Erythroblast (primary cell): ENCODE data around the gene EXOSC5.

Experiments
- DNase-seq, 2 experiments: peaks; one replicate each; lab custom pipeline; 2025; lab: John Stamatoyannopoulos, UW
- GATA1 ChIP-seq: IDR thresholded peaks from 2 replicates; pipeline ENCODE4 v1.6.1; 2011; ENCODE audit warnings: low read depth, mild to moderate bottlenecking, control low read depth, low read length, moderate library complexity
- POLR2A ChIP-seq: IDR thresholded peaks from 2 replicates; pipeline ENCODE4 v1.6.1; 2011; ENCODE audit warnings: mild to moderate bottlenecking, low read length

The EXOSC5 gene

DNA sequence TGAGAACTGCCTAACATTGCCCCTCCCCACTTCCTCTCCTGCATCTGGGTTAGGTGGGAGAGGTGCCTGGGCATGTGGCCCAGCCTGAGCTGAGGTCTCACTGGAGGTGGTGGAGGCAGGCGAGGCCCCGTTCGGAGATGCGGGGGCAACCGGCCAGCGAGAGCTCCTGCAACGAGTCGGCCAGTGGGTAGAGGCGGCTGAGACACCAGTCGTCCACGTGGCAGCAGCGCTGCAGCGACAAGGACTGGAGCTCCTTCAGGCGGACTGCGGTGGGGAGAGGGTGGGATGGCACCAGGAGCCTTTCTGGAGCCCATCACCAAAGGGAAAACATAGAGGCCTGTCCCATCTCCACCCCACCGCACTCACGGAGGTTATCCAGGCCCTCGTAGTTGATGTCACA lies 36.0 kb upstream of the EXOSC5 start:
- TF ChIP-seq POLR2A = no peak
- TF ChIP-seq GATA1 = no peak
- DNase-seq = no peak

DNA sequence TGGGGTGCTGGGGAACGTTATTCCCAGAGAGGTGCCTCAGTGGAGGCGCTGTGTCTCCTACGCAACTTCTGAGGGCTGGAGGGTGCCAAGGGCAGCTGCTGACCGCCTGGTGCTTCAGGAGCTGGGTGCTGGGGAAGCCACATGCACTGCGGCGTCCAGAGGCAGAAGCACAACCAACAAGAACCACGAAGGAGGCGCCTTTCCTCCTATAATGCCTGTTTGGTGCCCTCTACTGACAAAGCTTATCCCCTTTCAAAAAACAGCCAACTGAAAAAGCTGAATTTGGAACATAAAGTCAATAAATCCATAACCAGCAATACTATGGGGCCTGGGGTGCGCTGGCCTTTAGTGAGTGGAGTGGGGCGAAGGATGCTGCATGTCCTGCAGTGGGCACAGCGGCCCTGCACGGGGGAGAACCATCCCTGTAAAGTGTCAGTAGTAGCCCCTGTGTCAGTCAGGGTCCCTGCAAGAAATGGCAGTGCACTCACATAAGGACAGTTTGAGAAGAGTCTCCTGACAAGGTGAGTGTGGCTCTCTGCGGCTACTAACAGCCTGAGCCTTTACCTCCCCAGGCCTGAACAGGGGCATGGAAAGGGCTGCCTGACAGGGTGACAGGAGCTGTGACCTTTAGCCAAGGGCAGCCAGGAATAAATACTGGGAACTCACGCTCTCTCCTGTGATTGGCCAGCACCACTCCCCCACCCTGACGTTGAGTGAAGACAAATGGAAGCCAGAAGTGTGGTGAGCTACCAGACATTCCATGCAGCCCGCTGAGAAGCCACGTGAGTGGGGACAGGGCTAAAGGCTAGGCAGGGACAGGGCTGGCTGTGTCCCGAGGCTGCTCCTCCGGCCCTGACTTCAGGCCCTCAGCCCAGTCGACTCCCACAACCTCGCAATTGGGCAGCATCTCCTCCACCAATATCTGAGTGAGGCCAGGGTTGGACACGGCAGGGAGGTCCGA lies 34.5 kb upstream of the EXOSC5 start:
- DNase-seq = peak; percentile 30 to 35
- TF ChIP-seq POLR2A (no peak), GATA1 (no peak)

DNA sequence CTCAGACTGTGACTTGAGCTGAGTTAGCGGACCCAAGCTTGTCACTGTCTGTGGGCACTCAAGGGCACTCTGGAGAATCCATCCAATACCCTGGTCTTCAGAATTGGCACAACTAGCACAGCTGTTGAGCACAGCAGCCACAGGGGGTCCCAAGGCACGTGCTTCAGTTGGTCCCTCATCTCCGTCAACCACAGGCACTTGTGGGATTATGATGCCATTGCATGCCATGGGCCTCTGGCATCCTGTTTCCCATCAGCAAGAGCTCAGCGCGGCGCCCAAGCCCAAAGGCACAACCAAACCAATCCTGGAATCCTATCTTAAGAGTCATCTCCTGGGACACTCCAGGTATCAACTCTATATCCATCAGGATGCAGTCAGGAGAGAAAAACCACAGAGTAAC lies 33.8 kb upstream of the EXOSC5 start:
- DNase-seq = no peak
- TF ChIP-seq GATA1 = no peak
- TF ChIP-seq POLR2A = no peak

DNA sequence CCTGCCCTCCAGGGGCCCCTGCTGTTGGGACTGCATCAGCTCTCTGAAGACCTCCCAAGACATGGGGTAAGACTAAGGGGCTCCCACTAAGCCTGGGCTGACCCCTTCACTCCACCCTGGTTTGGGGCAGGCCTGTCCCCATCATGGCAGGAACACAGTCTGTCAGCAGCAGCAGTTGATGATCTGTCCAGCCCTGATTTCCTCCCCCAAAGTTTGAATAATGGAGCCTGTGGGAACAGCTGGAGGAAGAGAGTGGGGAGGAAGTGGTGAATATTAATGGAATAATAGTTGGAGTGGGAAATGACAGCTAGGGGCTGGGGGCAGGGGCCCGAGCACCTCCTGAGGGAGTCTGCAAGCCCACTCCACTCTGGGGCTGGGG lies 31.3 kb upstream of the EXOSC5 start:
- TF ChIP-seq GATA1 (no peak), POLR2A (no peak)
- DNase-seq = no peak

DNA sequence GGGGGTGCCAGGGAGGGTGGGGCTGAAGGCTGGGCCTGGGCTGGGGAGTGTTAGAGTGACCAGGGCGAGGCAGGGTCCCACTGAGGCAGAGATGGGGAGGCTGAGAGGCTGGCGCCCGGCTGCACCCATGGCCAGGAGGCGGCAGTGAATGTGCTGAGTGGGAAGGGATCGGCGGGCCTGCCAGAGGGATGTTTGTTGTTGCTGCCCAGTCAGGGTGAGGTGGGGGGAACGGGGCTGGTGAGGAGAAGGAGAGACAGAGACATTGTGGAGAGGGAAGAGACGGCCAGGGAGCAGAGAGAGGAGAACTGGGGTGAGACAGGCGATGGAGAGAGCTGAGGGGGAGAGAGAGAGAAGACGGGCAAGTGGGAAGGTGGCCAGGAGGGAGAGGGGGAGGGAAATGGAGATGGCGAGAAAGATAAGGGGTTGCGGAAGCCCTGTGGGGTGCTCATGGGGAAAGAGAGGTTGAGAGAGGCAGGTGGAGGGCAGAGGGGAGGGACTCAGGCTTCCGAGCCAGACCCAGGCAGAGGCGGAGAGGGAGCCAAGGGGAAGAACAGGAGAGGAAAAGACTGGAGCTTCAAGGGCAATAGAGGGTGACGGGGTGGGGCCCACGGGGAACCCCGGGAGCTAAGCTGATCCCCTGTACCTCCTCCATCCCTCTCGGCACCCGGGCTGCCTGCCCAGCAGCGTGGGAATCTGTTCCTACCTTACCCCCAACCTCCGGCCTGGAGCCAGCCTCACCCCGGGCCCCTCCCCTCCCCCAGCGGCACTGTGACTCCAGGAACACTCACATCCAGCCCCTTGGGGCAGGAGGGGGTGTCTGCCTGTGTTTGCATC lies 30.7 kb upstream of the EXOSC5 start:
- TF ChIP-seq POLR2A = no peak
- no peak for TF ChIP-seq GATA1
- peak; percentile 58 to 67 for DNase-seq

DNA sequence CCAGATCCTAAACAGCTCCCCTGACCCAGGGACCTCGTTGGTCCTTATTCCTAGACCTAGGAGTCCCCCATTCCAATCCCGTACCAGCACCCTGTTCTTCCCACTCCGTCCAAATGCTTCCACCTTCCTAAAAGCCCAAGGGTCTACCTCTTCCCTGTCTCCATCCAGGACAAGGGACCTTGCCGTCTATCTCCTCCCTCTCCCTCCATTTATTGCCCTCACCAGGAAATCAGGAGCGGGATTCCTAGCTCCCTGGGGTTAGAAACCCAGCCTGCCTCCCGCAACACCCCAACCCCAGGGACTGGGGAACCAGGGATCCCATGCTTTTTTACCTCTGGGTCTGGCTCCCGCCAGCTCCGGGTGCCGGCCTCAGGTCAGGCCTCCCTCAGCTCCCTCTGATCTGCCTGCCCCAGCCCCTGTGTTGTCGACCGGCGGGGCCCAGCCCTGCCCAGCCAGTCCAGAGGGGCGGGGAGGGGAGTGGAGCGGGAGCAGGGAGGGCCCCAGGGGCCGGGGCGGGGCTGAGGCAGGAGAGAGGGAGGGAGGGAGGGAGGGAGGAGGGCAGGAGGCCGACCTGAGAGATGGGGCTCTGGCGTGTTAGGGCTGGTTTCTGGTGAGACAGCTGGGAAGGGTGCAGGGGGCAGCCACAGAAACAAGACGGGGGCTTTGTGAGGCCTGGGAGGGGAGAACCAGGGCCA lies 29.9 kb upstream of the EXOSC5 start, which contains the start of gene B3GNT8:
B3GNT8 (minus strand) TSS at position 423 of the 695 bp plus-strand sequence. CDS start 596 bp downstream, outside the sequence.
- DNase-seq = peak; percentile 86 to 90

DNA sequence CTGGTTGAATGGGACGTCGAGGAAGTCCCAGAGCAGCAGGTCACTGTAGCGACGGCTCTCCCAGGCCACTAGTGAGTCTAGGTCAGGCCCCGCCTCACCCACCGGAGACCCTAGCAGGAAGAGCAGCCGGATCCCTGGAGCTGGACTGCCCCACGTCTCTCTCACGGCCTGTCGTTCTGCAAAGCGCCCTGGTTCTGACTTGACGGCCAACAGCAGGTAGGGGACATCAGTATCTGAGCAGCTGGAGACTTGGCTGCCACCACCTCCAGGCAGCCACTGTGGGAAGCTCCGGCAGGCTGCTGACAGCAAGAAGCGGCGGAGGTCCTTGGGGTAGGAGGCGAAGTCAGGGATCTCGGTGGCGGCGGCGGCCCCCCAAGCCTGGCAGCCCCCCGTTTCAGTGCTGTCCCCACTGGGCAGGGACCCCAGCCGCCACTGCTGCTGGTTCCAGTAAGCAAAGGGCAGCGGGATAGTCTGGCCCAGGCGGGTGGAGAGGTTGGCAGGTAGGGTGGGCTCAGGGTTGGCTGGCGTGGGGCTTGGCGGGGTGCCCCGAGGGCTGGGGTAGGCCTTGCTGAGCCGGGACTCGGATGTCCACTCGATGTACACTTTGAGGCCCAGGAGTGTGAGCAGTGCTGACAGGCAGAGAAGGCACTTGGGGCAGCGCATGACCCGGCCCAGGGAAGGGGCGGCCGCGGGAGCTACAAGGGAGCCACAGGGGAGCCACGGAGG lies 29.1 kb upstream of the EXOSC5 start:
- DNase-seq = no peak
- no peak for TF ChIP-seq GATA1
- TF ChIP-seq POLR2A = no peak

More for the DNA sequence above, 29.9 kb upstream of the EXOSC5 start, which contains the start of gene B3GNT8:
- TF ChIP-seq POLR2A = no peak
- no peak for TF ChIP-seq GATA1

DNA sequence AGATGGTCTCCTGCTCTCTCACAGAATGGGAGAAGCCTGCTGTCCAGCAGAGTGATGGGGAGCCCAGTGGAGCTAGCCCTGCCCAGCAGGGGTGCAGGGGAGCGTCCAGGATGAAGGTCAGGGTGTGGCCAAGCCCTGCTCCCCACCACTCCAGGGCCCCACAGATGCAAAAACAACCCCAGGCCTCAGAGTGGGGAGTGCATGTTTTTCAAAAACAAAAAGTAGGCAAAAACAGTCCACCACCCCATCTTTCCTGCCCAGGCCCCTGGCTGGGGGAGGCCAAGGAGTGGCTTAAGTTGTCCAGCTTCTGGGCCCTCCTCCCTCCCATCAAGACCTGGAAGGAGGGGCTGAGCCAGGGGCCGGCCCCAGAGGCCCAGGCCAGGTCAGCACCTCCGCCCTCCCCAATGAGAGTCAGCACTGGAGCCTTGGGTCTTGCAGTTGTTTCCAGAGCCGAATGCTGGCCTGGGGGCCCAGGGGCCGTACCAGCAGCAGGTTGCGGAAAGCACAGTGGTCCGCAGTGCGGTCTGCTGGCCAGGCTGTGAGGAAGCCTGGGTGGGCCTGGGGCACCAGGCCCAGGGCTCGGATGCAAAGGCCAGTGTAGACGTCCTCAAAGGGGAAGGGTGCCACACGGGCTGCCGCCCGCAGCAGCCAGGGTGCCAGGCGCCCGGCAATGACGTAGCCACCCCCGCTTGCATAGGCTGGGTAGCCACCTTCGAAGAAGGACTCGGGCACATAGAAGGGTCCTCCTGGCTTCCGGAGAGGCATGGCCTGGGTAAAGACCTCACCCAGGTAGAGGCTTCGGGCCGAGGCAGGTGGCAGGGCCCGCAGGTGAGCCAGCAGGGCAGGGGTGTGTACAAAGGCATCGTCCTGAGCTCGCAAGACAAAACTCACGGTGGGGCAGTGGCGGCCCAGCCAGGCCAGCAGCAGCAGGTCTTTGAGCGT lies 28.3 kb upstream of the EXOSC5 start:
- TF ChIP-seq POLR2A (no peak), GATA1 (no peak)
- DNase-seq = no peak

DNA sequence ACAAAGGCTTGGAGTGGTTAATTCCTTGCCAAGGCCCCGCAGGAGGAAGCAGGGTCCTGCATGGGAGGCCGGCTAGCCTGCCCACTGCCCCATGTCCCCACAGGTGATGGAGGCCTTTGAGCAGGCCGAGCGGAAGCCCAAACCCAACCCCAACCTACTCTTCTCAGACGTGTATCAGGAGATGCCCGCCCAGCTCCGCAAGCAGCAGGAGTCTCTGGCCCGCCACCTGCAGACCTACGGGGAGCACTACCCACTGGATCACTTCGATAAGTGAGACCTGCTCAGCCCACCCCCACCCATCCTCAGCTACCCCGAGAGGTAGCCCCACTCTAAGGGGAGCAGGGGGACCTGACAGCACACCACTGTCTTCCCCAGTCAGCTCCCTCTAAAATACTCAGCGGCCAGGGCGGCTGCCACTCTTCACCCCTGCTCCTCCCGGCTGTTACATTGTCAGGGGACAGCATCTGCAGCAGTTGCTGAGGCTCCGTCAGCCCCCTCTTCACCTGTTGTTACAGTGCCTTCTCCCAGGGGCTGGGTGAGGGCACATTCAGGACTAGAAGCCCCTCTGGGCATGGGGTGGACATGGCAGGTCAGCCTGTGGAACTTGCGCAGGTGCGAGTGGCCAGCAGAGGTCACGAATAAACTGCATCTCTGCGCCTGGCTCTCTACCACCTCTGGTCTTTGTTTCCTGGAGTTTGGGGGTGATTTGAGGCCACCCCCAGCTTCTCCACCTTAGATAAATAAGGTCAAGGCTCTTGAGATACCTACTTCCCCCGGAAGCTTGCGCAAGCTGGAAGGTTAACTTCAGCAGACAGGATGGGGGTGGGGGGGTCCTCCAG lies 27.4 kb upstream of the EXOSC5 start:
- TF ChIP-seq GATA1 (no peak), POLR2A (no peak)
- DNase-seq = no peak

DNA sequence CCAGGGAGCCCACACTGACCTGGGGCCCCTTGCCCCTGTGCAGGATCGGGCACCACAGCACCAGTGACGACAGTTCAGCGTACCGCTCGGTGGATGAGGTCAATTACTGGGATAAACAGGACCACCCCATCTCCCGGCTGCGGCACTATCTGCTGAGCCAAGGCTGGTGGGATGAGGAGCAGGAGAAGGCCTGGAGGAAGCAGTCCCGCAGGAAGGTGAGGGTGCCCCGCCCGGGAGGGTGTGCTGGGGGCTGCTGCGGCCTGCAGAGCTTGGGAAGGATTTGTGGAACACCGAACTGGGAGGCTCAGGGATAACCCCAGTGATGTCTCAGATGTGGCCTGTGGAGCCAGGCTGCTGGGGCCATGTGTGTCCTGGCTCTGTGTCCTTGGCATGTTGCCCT lies 25.8 kb upstream of the EXOSC5 start:
- TF ChIP-seq GATA1 (no peak), POLR2A (no peak)
- DNase-seq = no peak

DNA sequence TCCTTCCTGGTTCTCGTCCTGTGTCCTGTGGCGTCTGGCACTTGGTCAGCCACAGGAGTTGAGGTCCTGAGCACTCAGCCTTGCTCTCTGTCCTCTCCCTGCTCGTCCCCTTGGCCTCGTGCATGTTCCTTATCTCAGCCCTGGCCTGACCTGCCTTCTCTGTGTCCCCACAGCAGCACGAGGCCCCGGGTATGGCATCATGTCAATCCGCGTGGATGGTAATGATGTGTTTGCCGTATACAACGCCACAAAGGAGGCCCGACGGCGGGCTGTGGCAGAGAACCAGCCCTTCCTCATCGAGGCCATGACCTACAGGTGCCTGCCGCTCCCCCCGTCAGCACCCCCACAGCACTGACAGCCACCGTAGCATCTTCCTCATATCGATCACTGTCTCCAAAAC lies 25.3 kb upstream of the EXOSC5 start:
- TF ChIP-seq POLR2A = no peak
- no peak for TF ChIP-seq GATA1
- no peak for DNase-seq

DNA sequence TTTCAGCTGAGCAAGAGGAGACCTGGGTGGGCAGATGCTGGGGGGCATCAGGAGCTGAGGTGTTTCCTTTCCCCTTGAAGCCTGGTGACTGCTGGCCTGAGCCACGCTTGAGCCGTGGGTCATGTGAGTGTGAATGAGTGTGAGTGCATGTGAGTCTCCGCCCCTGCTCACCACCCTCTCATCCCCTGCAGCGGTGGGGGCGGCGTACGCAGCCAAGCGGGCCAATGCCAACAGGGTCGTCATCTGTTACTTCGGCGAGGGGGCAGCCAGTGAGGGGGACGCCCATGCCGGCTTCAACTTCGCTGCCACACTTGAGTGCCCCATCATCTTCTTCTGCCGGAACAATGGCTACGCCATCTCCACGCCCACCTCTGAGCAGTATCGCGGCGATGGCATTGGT lies 24.8 kb upstream of the EXOSC5 start:
- TF ChIP-seq POLR2A = no peak
- no peak for TF ChIP-seq GATA1
- no peak for DNase-seq
